Neuronal stem cell (in vitro differentiated cells): ENCODE measurements around the gene TEX38.
A peak's percentile ranks its signal among the peaks of the same experiment; 100 is the strongest.

Source experiments
- DNase-seq: peaks from one replicate; pipeline ENCODE4 v3.0.0-alpha.2; 2013; ENCODE audit warnings: low spot score
- H2AFZ ChIP-seq: one replicate; pipeline ENCODE4 v1.6.1; 2013; ENCODE audit warnings: mild to moderate bottlenecking, low read length, inconsistent platforms
- H2AK5ac ChIP-seq: 2 replicates; pipeline ENCODE4 v1.6.1; 2013; ENCODE audit warnings: low read depth, mild to moderate bottlenecking, inconsistent platforms, low read length, moderate library complexity, mixed read lengths
- H2BK120ac ChIP-seq: 2 replicates; pipeline ENCODE4 v1.6.1; 2013; ENCODE audit warnings: low read depth, mild to moderate bottlenecking, inconsistent platforms, low read length, moderate library complexity, mixed read lengths
- H2BK12ac ChIP-seq: one replicate; pipeline ENCODE4 v1.6.1; 2013; ENCODE audit warnings: low read length, inconsistent platforms
- H2BK15ac ChIP-seq: 2 replicates; pipeline ENCODE4 v1.6.1; 2013; ENCODE audit warnings: mild to moderate bottlenecking, low read length, inconsistent platforms, mixed read lengths
- H2BK5ac ChIP-seq: one replicate; pipeline ENCODE4 v1.6.1; 2013; ENCODE audit warnings: inconsistent platforms, mild to moderate bottlenecking, low read length, moderate library complexity
- H3K14ac ChIP-seq: one replicate; pipeline ENCODE4 v1.6.1; 2013; ENCODE audit warnings: low read length, inconsistent platforms
- H3K18ac ChIP-seq: 2 replicates; pipeline ENCODE4 v1.6.1; 2013; ENCODE audit warnings: low read length, inconsistent platforms
- H3K23ac ChIP-seq: 2 replicates; pipeline ENCODE4 v1.6.1; 2013; ENCODE audit warnings: low read depth, mild to moderate bottlenecking, mixed read lengths, low read length, inconsistent platforms; ENCODE audit not compliant: poor library complexity
- H3K27ac ChIP-seq: replicated peaks from 3 replicates; pipeline ENCODE4 v1.5.1; 2013; ENCODE audit warnings: low read length, inconsistent platforms
- H3K27me3 ChIP-seq, 3 experiments: 2 replicates each; pipeline ENCODE4 v1.6.1; 2013; ENCODE audit warnings: low read length in 3 of 3, mild to moderate bottlenecking in 2 of 3, inconsistent platforms in 1 of 3, low read depth in 1 of 3, mixed read lengths in 1 of 3, moderate library complexity in 1 of 3; ENCODE audit not compliant: control insufficient read depth in 3 of 3, insufficient read depth in 3 of 3
- H3K36me3 ChIP-seq, 2 donors: replicated peaks in 1 of 2; 2 replicates each; pipeline ENCODE4 v1.6.1; 2013; ENCODE audit warnings: low read length in 2 of 2; ENCODE audit not compliant: control insufficient read depth in 2 of 2, insufficient read depth in 2 of 2
- H3K4ac ChIP-seq: 2 replicates; pipeline ENCODE4 v1.6.1; 2013; ENCODE audit warnings: inconsistent platforms, mild to moderate bottlenecking, low read length, moderate library complexity
- H3K4me1 ChIP-seq, 2 donors: 1 replicate in 1 of 2; 2 replicates in 1 of 2; pipeline ENCODE4 v1.6.1; 2013; ENCODE audit warnings: low read length in 2 of 2, low read depth in 1 of 2; ENCODE audit not compliant: control insufficient read depth in 2 of 2, insufficient read depth in 1 of 2
- H3K4me2 ChIP-seq: one replicate; pipeline ENCODE4 v1.6.1; 2013; ENCODE audit warnings: mild to moderate bottlenecking, low read length, inconsistent platforms; ENCODE audit not compliant: insufficient read depth, poor library complexity, severe bottlenecking
- H3K4me3 ChIP-seq, 2 donors: 2 replicates each; pipeline ENCODE4 v1.5.1; 2013; ENCODE audit warnings: low read length in 2 of 2, mild to moderate bottlenecking in 2 of 2, inconsistent platforms in 1 of 2, moderate library complexity in 1 of 2
- H3K79me1 ChIP-seq: one replicate; pipeline ENCODE4 v1.6.1; 2013; ENCODE audit warnings: low read depth, mild to moderate bottlenecking, inconsistent platforms, low read length, moderate library complexity
- H3K9ac ChIP-seq: one replicate; pipeline ENCODE4 v1.6.1; 2013; ENCODE audit warnings: mild to moderate bottlenecking, low read depth, low read length, inconsistent platforms; ENCODE audit not compliant: poor library complexity
- H3K9me3 ChIP-seq, 2 donors: replicated peaks in 1 of 2; 2 replicates each; pipeline versions ENCODE3 to v1.6.1; 2013; ENCODE audit warnings: low read length in 2 of 2, mild to moderate bottlenecking in 2 of 2, inconsistent platforms in 1 of 2, low read depth in 1 of 2, mixed read lengths in 1 of 2, moderate library complexity in 1 of 2; ENCODE audit not compliant: control insufficient read depth in 2 of 2, insufficient read depth in 1 of 2
- H4K8ac ChIP-seq: one replicate; pipeline ENCODE4 v1.6.1; 2013; ENCODE audit warnings: low read depth, mild to moderate bottlenecking, inconsistent platforms, low read length, moderate library complexity
- H4K91ac ChIP-seq: one replicate; pipeline ENCODE4 v1.6.1; 2013; ENCODE audit warnings: low read length, low read depth, mild to moderate bottlenecking, inconsistent platforms; ENCODE audit not compliant: poor library complexity
- WGBS, 2 donors: extraction: QIAGEN DNeasy Blood & Tissue Kit; methylation state at CpG; one replicate each; pipeline ENCODE4 v1.1.7; 2013; ENCODE audit warnings: missing lambda C conversion rate in 2 of 2, mixed read lengths in 1 of 2; ENCODE audit not compliant: insufficient read length in 2 of 2, insufficient replicate concordance in 1 of 2; ENCODE audit errors: extremely low coverage in 2 of 2; 5-methylcytosine and 5-hydroxymethylcytosine counted together

The TEX38 gene

DNA sequence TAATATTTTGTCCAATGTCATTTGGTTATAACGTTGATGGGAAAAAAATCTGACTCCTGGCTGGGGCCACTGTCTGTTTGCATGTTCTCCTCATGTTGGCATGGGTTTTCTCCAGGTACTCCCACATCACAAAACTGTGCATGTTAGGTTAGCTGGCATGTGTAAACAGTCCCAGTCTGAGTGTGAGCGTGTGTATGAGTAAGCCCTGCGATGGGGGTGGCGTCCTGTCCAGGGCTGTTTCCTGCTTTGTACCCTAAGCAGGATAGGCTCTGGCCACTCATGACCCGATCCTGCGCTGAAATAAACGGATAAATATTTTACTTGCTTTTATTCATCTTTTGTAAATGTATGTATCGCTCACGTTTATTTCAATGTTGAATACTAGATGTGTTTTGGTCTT, 33.8 kb downstream of the TEX38 start:
- H4K8ac ChIP-seq, result no peak overlapping the region
- H3K9ac ChIP-seq, result no peak overlapping the region
- no peak overlapping the region for H3K14ac ChIP-seq
- no peak overlapping the region for H2AFZ ChIP-seq
- WGBS, 2 donors, result no CpG with 5 or more reads among the region's 9 CpGs
- peaks cover 10 to 94% of the 10 kb centered on the region in 2 donors for H3K36me3 ChIP-seq
- no peak overlapping the region for H3K27ac ChIP-seq
- no peak overlapping the region for H3K4ac ChIP-seq
- no peak overlapping the region for H3K23ac ChIP-seq
- no peaks in the 10 kb centered on the region for H3K9me3 ChIP-seq
- no peak overlapping the region for H2BK120ac ChIP-seq
- H3K79me1 ChIP-seq, result no peaks in the 10 kb centered on the region
- H2BK15ac ChIP-seq, result no peak overlapping the region
- H3K4me2 ChIP-seq, result no peak overlapping the region
- no peak overlapping the region for H2BK5ac ChIP-seq
- H2AK5ac ChIP-seq, result no peak overlapping the region
- H3K18ac ChIP-seq, result no peak overlapping the region
- H3K4me1 ChIP-seq, result no peaks in the 10 kb centered on the region
- no peak for DNase-seq
- H3K27me3 ChIP-seq, result no peaks in the 10 kb centered on the region
- no peak overlapping the region for H2BK12ac ChIP-seq
- no peak overlapping the region for H4K91ac ChIP-seq
- H3K4me3 ChIP-seq, result no peak overlapping the region

DNA sequence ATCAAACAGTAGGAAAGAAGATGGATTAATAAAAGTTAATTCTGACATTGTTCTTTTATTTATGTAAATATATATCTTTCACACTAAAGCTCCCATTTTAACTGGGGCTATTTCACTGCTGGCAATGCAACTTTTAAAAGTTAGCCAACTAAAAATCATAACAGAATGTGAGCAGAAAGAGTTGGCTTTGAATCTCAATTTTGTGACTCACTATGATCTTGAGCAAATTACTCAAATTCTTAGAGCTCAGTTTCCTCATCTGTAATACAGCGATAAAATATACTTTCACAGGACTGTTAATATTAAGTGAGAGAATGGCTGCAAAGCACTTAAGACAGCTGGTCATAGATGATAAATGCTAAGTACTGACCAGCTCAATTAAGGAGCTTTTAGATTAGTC, 36.5 kb downstream of the TEX38 start:
- H3K9ac ChIP-seq, result no peak overlapping the region
- H3K23ac ChIP-seq, result no peak overlapping the region
- H2BK12ac ChIP-seq, result no peak overlapping the region
- DNase-seq, result no peak
- no peak overlapping the region for H3K4me3 ChIP-seq
- H3K18ac ChIP-seq, result no peak overlapping the region
- WGBS, 2 donors, result no CpG with 5 or more reads among the region's 1 CpG
- H3K4ac ChIP-seq, result no peak overlapping the region
- H3K27me3 ChIP-seq, result no peaks in the 10 kb centered on the region
- peaks cover 10 to 99% of the 10 kb centered on the region in 2 donors for H3K36me3 ChIP-seq
- H4K8ac ChIP-seq, result no peak overlapping the region
- H2BK120ac ChIP-seq, result no peak overlapping the region
- H3K4me1 ChIP-seq, result no peaks in the 10 kb centered on the region
- no peak overlapping the region for H3K4me2 ChIP-seq
- no peak overlapping the region for H2AK5ac ChIP-seq
- no peak overlapping the region for H2AFZ ChIP-seq
- no peak overlapping the region for H2BK5ac ChIP-seq
- H3K9me3 ChIP-seq, result no peaks in the 10 kb centered on the region
- H3K79me1 ChIP-seq, result no peaks in the 10 kb centered on the region
- no peak overlapping the region for H2BK15ac ChIP-seq
- no peak overlapping the region for H3K27ac ChIP-seq
- no peak overlapping the region for H3K14ac ChIP-seq
- no peak overlapping the region for H4K91ac ChIP-seq

- no peak overlapping the region for H3K4me3 ChIP-seq
- no peak overlapping the region for H3K14ac ChIP-seq
- no peak overlapping the region for H3K27ac ChIP-seq
- H3K27me3 ChIP-seq, result no peaks in the 10 kb centered on the region
- H2AFZ ChIP-seq, result no peak overlapping the region
- H3K4me2 ChIP-seq, result no peak overlapping the region
- no peak overlapping the region for H2BK5ac ChIP-seq
- no peak overlapping the region for H3K9ac ChIP-seq
- H3K9me3 ChIP-seq, result no peaks in the 10 kb centered on the region
- H2BK120ac ChIP-seq, result no peak overlapping the region
- no peak overlapping the region for H2BK15ac ChIP-seq
- peaks cover 2% of the 10 kb centered on the region for H3K79me1 ChIP-seq
- no peak overlapping the region for H4K91ac ChIP-seq
- no peak overlapping the region for H3K18ac ChIP-seq
- peaks cover 7 to 11% of the 10 kb centered on the region in 2 donors for H3K4me1 ChIP-seq
- H3K36me3 ChIP-seq, result peaks cover 7 to 73% of the 10 kb centered on the region in 2 donors
- no peak overlapping the region for H3K4ac ChIP-seq
- H3K23ac ChIP-seq, result no peak overlapping the region
- H2AK5ac ChIP-seq, result no peak overlapping the region
- WGBS, 2 donors, result no CpG with 5 or more reads among the region's 3 CpGs
- no peak overlapping the region for H2BK12ac ChIP-seq
- no peak for DNase-seq
- H4K8ac ChIP-seq, result no peak overlapping the region
Observed at GRCh38 chr1:46714976-46715375, 43.3 kb downstream of the TEX38 start.

DNA sequence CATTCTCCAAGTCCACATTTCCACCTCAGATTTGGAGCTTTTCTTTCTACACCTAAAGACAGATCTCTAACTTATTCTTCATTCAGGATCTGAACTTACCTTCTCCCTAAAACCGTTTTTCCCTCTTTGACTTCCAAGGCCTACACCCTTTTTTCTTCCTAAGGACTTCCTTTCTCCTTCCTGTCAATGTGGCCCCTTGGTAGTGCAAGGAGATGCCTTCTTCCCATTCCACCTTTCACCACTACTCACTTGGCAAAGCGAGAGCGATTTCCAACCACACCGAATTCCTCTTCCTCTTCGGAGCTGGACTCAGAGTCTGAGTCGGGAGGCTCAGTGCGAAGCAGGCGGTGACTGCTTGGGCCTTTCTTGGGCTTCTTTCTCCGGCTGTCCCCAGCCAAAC, 46.0 kb downstream of the TEX38 start:
- H2BK5ac ChIP-seq, result no peak overlapping the region
- H2AFZ ChIP-seq, result no peak overlapping the region
- peak overlapping the region; percentile 48 to 90 for H3K4me3 ChIP-seq
- no peak overlapping the region for H3K23ac ChIP-seq
- no peak overlapping the region for H3K4ac ChIP-seq
- no peaks in the 10 kb centered on the region for H3K9me3 ChIP-seq
- no peak overlapping the region for H4K91ac ChIP-seq
- H3K27me3 ChIP-seq, result peaks cover 0 to 8% (median 0%) of the 10 kb centered on the region in 3 experiments
- no peak overlapping the region for H4K8ac ChIP-seq
- H2BK120ac ChIP-seq, result no peak overlapping the region
- no peak overlapping the region for H2AK5ac ChIP-seq
- H3K18ac ChIP-seq, result no peak overlapping the region
- H2BK12ac ChIP-seq, result no peak overlapping the region
- peaks cover 7 to 46% of the 10 kb centered on the region in 2 donors for H3K36me3 ChIP-seq
- no peak for DNase-seq
- H3K4me2 ChIP-seq, result peak overlapping the region; percentile 81
- H3K14ac ChIP-seq, result no peak overlapping the region
- no peak overlapping the region for H3K9ac ChIP-seq
- H3K4me1 ChIP-seq, result peaks cover 7 to 11% of the 10 kb centered on the region in 2 donors
- no peak overlapping the region for H3K27ac ChIP-seq
- WGBS, 2 donors, result no CpG with 5 or more reads among the region's 9 CpGs
- peaks cover 2% of the 10 kb centered on the region for H3K79me1 ChIP-seq
- no peak overlapping the region for H2BK15ac ChIP-seq
